WTC11 (cell line): ENCODE results near the gene NOP56. TPM values are rescaled to one million over a fixed set of nuclear protein-coding genes. Genes with fewer than 3 reads are reported as not detected.
A peak's percentile ranks its signal among the peaks of the same experiment; 100 is the strongest.

Source experiments
- ATAC-seq: fragments of 200-7000 bp; cut with Tn5 transposase; 2 replicates; pipeline ENCODE4 v1.10.0; 2021; ENCODE audit warnings: mild to moderate bottlenecking, moderate library complexity
- CTCF ChIA-PET: fragments of 300-600 bp; sonication (Branson Sonifier 250); formaldehyde crosslinking; loops from one replicate; lab custom pipeline; 2021; ENCODE audit warnings: antibody characterized with exemption; lab: Charles Lee
- POLR2A ChIA-PET: fragments of 350-600 bp; sonication (Branson Sonifier 250); formaldehyde crosslinking; loops from one replicate; lab custom pipeline; 2021; ENCODE audit warnings: antibody characterized with exemption; lab: Charles Lee
- DNase-seq: peaks from one replicate; pipeline ENCODE4 v3.0.0; 2021; ENCODE audit warnings: low spot score
- H3K27ac Mint-ChIP-seq: 2 replicates; pipeline ENCODE4 v1.8.0; 2021; ENCODE audit warnings: mixed read lengths
- H3K27me3 Mint-ChIP-seq: 2 replicates; pipeline ENCODE4 v1.8.0; 2021; ENCODE audit warnings: low read depth, mild to moderate bottlenecking, moderate library complexity, mixed read lengths
- H3K36me3 Mint-ChIP-seq: 2 replicates; pipeline ENCODE4 v1.8.0; 2021; ENCODE audit warnings: mixed read lengths
- H3K4me1 Mint-ChIP-seq: 2 replicates; pipeline ENCODE4 v1.8.0; 2022; ENCODE audit warnings: mixed read lengths
- H3K4me3 Mint-ChIP-seq: 2 replicates; pipeline ENCODE4 v1.8.0; 2021; ENCODE audit warnings: mild to moderate bottlenecking, moderate library complexity, mixed read lengths
- H3K9me3 Mint-ChIP-seq: 2 replicates; pipeline ENCODE4 v1.8.0; 2021; ENCODE audit warnings: mixed read lengths
- ATF1 ChIP-seq: sonication (generic); formaldehyde crosslinking; IDR thresholded peaks from 2 replicates; pipeline ENCODE4 v1.8.1; 2023; ENCODE audit warnings: mild to moderate bottlenecking, moderate library complexity, missing genetic modification reagents
- CREM ChIP-seq: sonication (generic); formaldehyde crosslinking; IDR thresholded peaks from 2 replicates; pipeline ENCODE4 v1.8.1; 2022; ENCODE audit warnings: mild to moderate bottlenecking, missing genetic modification reagents, moderate library complexity
- FOXK1 ChIP-seq: sonication (generic); formaldehyde crosslinking; IDR thresholded peaks from 2 replicates; pipeline ENCODE4 v1.8.0; 2022; ENCODE audit warnings: mild to moderate bottlenecking, moderate library complexity, missing genetic modification reagents
- MYBL2 ChIP-seq: sonication (generic); formaldehyde crosslinking; IDR thresholded peaks from 2 replicates; pipeline ENCODE4 v1.8.1; 2023; ENCODE audit warnings: mild to moderate bottlenecking, moderate library complexity, missing genetic modification reagents
- NFE2L1 ChIP-seq: sonication (generic); formaldehyde crosslinking; IDR thresholded peaks from 2 replicates; pipeline ENCODE4 v1.8.1; 2023; ENCODE audit warnings: missing genetic modification reagents
- NR3C1 ChIP-seq: sonication (generic); formaldehyde crosslinking; conservative IDR thresholded peaks from 2 replicates; pipeline ENCODE4 v1.8.1; 2023; ENCODE audit warnings: low read depth, mild to moderate bottlenecking, missing genetic modification reagents
- RORB ChIP-seq: fragments of 250-450 bp; sonication (Bioruptor Pico); IDR thresholded peaks from 2 replicates; pipeline ENCODE4 v1.9.0; 2021; ENCODE audit warnings: mild to moderate bottlenecking
- SMAD3 ChIP-seq: sonication (generic); formaldehyde crosslinking; IDR thresholded peaks from 2 replicates; pipeline ENCODE4 v1.8.0; 2022; ENCODE audit warnings: missing genetic modification reagents, mild to moderate bottlenecking, borderline replicate concordance
- SMAD4 ChIP-seq: sonication (generic); formaldehyde crosslinking; IDR thresholded peaks from 2 replicates; pipeline ENCODE4 v1.8.0; 2022; ENCODE audit warnings: mild to moderate bottlenecking, missing genetic modification reagents
- SOX15 ChIP-seq: fragments of 250-450 bp; sonication (Bioruptor Pico); IDR thresholded peaks from 2 replicates; pipeline ENCODE4 v1.9.0; 2021; ENCODE audit warnings: mild to moderate bottlenecking
- TEAD1 ChIP-seq: sonication (generic); formaldehyde crosslinking; IDR thresholded peaks from 2 replicates; pipeline ENCODE4 v1.8.0; 2022; ENCODE audit warnings: mild to moderate bottlenecking, missing genetic modification reagents
- ZNF138 ChIP-seq: sonication (generic); formaldehyde crosslinking; conservative IDR thresholded peaks from 2 replicates; pipeline ENCODE4 v1.8.1; 2022; ENCODE audit warnings: mild to moderate bottlenecking, moderate library complexity, missing genetic modification reagents
- total RNA-seq: library from RNA; stranded (reverse); gene quantifications from 3 replicates; pipeline ENCODE4 v1.2.3, GENCODE V29; 2021
- TF ChIP-seq, protein P1 (sequence below): fragments of 250-450 bp; sonication (Bioruptor Pico); IDR thresholded peaks from 2 replicates; pipeline ENCODE4 v2.1.2; 2022; ENCODE audit warnings: mild to moderate bottlenecking, moderate library complexity
- TF ChIP-seq, protein P2 (sequence below): sonication (generic); formaldehyde crosslinking; IDR thresholded peaks from 2 replicates; pipeline ENCODE4 v1.8.1; 2022; ENCODE audit warnings: mild to moderate bottlenecking, moderate library complexity, missing genetic modification reagents
- TF ChIP-seq, protein P3 (sequence below): sonication (generic); formaldehyde crosslinking; IDR thresholded peaks from 2 replicates; pipeline ENCODE4 v1.8.1; 2023; ENCODE audit warnings: mild to moderate bottlenecking, missing genetic modification reagents, borderline replicate concordance
- TF ChIP-seq, protein P4 (sequence below): sonication (generic); formaldehyde crosslinking; IDR thresholded peaks from 2 replicates; pipeline ENCODE4 v1.8.1; 2023; ENCODE audit warnings: mild to moderate bottlenecking, missing genetic modification reagents
- TF ChIP-seq, protein P5 (sequence below): fragments of 250-450 bp; sonication (Bioruptor Pico); IDR thresholded peaks from 2 replicates; pipeline ENCODE4 v1.9.0; 2021; ENCODE audit warnings: moderate library complexity, mild to moderate bottlenecking, inconsistent platforms, borderline replicate concordance
- TF ChIP-seq, protein P6 (sequence below): sonication (generic); formaldehyde crosslinking; IDR thresholded peaks from 2 replicates; pipeline ENCODE4 v1.8.0; 2022; ENCODE audit warnings: mild to moderate bottlenecking, missing genetic modification reagents
- TF ChIP-seq, protein P7 (sequence below): sonication (generic); formaldehyde crosslinking; IDR thresholded peaks from 2 replicates; pipeline ENCODE4 v1.8.1; 2022; ENCODE audit warnings: low read depth, missing genetic modification reagents, borderline replicate concordance
- TF ChIP-seq, protein P8 (sequence below): sonication (generic); formaldehyde crosslinking; IDR thresholded peaks from 2 replicates; pipeline ENCODE4 v1.8.0; 2022; ENCODE audit warnings: mild to moderate bottlenecking, missing genetic modification reagents
- TF ChIP-seq, protein P9 (sequence below): sonication (generic); formaldehyde crosslinking; IDR thresholded peaks from 2 replicates; pipeline ENCODE4 v1.8.0; 2022; ENCODE audit warnings: mild to moderate bottlenecking, missing genetic modification reagents

Gene NOP56
- total RNA-seq, 1 experiment from 2014 or later, result 634 TPM

DNA sequence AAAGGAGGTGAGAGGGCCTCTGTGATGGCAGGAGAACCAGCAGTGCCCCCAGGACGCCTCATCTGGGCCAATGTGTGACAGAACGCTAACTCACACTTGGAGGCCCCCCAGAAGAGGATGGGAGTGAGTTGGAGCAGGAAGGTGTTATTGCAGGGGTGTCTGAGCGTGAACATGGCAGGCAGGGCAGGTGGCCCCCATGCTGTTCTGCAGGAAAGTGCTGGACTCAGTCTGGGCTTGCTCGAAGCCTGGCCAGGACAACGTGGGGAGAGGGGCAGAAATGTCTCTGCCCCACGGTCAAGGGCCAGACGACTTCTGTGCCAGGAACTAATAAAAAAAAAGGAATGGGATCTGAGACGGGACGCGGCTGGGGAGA, 39.2 kb downstream of the NOP56 start (continued):
- TF ChIP-seq, protein P1, sequence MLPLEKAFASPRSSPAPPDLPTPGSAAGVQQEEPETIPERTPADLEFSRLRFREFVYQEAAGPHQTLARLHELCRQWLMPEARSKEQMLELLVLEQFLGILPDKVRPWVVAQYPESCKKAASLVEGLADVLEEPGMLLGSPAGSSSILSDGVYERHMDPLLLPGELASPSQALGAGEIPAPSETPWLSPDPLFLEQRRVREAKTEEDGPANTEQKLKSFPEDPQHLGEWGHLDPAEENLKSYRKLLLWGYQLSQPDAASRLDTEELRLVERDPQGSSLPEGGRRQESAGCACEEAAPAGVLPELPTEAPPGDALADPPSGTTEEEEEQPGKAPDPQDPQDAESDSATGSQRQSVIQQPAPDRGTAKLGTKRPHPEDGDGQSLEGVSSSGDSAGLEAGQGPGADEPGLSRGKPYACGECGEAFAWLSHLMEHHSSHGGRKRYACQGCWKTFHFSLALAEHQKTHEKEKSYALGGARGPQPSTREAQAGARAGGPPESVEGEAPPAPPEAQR, result no peak
- TF ChIP-seq, protein P2, sequence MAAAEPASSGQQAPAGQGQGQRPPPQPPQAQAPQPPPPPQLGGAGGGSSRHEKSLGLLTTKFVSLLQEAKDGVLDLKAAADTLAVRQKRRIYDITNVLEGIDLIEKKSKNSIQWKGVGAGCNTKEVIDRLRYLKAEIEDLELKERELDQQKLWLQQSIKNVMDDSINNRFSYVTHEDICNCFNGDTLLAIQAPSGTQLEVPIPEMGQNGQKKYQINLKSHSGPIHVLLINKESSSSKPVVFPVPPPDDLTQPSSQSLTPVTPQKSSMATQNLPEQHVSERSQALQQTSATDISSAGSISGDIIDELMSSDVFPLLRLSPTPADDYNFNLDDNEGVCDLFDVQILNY, result no peak
- TF ChIP-seq RORB (CRISPR knock-in tag) (no peak), ATF1 (CRISPR knock-in tag) (no peak)

DNA sequence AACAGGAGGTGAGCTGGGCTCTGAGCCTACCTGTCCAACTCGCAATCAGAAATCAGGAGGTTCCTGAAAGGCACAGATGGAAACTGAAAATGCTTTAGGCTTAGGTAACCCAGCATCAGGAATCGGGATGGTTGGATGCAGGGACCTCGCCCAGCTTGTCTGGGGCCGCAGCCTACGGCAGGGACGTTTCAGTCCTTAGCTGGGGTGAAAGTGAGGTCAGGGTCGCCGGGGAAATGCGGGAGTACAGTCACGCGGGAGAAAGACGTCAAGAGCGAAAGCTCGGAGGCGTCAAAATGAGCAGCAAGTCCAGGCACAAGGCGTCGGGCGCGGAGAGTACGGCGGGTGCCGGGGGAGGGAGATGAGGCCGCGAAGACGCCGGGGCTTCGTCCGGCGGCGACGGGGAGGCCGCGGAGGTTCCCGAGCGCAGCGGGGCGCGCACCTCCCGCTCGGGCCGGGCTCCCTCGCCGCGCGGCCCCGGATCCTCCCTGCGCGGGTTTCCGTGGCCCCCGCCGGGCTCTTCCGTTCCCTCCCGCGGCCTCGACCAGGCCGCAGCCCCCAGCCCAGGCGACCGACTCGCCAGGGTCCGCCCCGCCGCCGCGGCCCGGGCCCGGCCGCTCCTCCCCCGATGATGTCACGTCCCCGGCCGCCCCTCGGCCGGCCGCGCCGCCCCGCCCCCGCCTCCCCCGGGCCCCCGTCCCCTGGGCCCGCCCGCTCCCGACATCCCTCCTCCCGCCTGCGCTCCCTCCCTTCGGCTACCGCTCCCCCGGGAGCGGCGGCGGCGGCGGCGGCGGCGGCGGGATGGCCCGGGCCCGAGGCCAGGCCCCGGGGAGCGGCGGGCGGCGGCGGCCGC, 39.8 kb downstream of the NOP56 start, which contains the start of gene EBF4:
Gene EBF4 (plus strand): TSS at position 745 of the 850 bp plus-strand sequence. CDS start 866 bp downstream, outside the sequence.
- DNase-seq (peak; percentile 49), ATAC-seq (peak; percentile 5)
- H3K4me3 Mint-ChIP-seq, result peak within 1 kb of the TSS; percentile 85
- H3K4me1 Mint-ChIP-seq, result peaks cover 32% of the 10 kb centered on the region
- ChIA-PET POLR2A (no interaction called here), CTCF (interaction anchor here (0.6 to 2.8 kb wide), 3 partner anchors 10 to 61 kb away, joined by 4 to 14 read pairs (median 4); no protein-coding TSS in a partner anchor)
- H3K36me3 Mint-ChIP-seq, result peaks cover 5% of the 10 kb centered on the region
- peaks cover 88% of the 10 kb centered on the region for H3K27me3 Mint-ChIP-seq
- no peak within 1 kb of the TSS for H3K27ac Mint-ChIP-seq
- H3K9me3 Mint-ChIP-seq, result no peaks in the 10 kb centered on the region
- TF ChIP-seq SMAD3 (no peak), ZNF138 (CRISPR knock-in tag) (peak; percentile 56; the same call in 1 of the 2 replicates), NFE2L1 (CRISPR knock-in tag) (peak; percentile 78; the same call in 1 of the 2 replicates), SOX15 (CRISPR knock-in tag) (no peak), MYBL2 (CRISPR knock-in tag) (0 out of 2 replicates have a peak, but pooled peaks have one; percentile 66), TEAD1 (CRISPR knock-in tag) (no peak), ATF1 (CRISPR knock-in tag) (0 out of 2 replicates have a peak, but pooled peaks have one; percentile 28), SMAD4 (CRISPR knock-in tag) (no peak), FOXK1 (peak; percentile 67; the same call in 1 of the 2 replicates), NR3C1 (CRISPR knock-in tag) (no peak), CREM (CRISPR knock-in tag) (peak; percentile 30; the same call in 1 of the 2 replicates)
- TF ChIP-seq, protein P3, sequence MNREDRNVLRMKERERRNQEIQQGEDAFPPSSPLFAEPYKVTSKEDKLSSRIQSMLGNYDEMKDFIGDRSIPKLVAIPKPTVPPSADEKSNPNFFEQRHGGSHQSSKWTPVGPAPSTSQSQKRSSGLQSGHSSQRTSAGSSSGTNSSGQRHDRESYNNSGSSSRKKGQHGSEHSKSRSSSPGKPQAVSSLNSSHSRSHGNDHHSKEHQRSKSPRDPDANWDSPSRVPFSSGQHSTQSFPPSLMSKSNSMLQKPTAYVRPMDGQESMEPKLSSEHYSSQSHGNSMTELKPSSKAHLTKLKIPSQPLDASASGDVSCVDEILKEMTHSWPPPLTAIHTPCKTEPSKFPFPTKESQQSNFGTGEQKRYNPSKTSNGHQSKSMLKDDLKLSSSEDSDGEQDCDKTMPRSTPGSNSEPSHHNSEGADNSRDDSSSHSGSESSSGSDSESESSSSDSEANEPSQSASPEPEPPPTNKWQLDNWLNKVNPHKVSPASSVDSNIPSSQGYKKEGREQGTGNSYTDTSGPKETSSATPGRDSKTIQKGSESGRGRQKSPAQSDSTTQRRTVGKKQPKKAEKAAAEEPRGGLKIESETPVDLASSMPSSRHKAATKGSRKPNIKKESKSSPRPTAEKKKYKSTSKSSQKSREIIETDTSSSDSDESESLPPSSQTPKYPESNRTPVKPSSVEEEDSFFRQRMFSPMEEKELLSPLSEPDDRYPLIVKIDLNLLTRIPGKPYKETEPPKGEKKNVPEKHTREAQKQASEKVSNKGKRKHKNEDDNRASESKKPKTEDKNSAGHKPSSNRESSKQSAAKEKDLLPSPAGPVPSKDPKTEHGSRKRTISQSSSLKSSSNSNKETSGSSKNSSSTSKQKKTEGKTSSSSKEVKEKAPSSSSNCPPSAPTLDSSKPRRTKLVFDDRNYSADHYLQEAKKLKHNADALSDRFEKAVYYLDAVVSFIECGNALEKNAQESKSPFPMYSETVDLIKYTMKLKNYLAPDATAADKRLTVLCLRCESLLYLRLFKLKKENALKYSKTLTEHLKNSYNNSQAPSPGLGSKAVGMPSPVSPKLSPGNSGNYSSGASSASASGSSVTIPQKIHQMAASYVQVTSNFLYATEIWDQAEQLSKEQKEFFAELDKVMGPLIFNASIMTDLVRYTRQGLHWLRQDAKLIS (CRISPR knock-in tag), result no peak
- TF ChIP-seq, protein P4, sequence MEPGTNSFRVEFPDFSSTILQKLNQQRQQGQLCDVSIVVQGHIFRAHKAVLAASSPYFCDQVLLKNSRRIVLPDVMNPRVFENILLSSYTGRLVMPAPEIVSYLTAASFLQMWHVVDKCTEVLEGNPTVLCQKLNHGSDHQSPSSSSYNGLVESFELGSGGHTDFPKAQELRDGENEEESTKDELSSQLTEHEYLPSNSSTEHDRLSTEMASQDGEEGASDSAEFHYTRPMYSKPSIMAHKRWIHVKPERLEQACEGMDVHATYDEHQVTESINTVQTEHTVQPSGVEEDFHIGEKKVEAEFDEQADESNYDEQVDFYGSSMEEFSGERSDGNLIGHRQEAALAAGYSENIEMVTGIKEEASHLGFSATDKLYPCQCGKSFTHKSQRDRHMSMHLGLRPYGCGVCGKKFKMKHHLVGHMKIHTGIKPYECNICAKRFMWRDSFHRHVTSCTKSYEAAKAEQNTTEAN (CRISPR knock-in tag), result no peak
- TF ChIP-seq, protein P5, sequence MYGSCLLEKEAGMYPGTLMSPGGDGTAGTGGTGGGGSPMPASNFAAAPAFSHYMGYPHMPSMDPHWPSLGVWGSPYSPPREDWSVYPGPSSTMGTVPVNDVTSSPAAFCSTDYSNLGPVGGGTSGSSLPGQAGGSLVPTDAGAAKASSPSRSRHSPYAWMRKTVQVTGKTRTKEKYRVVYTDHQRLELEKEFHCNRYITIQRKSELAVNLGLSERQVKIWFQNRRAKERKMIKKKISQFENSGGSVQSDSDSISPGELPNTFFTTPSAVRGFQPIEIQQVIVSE (CRISPR knock-in tag), result no peak
- TF ChIP-seq, protein P6, sequence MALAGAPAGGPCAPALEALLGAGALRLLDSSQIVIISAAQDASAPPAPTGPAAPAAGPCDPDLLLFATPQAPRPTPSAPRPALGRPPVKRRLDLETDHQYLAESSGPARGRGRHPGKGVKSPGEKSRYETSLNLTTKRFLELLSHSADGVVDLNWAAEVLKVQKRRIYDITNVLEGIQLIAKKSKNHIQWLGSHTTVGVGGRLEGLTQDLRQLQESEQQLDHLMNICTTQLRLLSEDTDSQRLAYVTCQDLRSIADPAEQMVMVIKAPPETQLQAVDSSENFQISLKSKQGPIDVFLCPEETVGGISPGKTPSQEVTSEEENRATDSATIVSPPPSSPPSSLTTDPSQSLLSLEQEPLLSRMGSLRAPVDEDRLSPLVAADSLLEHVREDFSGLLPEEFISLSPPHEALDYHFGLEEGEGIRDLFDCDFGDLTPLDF (CRISPR knock-in tag), result no peak
- TF ChIP-seq, protein P7, sequence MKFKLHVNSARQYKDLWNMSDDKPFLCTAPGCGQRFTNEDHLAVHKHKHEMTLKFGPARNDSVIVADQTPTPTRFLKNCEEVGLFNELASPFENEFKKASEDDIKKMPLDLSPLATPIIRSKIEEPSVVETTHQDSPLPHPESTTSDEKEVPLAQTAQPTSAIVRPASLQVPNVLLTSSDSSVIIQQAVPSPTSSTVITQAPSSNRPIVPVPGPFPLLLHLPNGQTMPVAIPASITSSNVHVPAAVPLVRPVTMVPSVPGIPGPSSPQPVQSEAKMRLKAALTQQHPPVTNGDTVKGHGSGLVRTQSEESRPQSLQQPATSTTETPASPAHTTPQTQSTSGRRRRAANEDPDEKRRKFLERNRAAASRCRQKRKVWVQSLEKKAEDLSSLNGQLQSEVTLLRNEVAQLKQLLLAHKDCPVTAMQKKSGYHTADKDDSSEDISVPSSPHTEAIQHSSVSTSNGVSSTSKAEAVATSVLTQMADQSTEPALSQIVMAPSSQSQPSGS (CRISPR knock-in tag), result no peak
- TF ChIP-seq, protein P8, sequence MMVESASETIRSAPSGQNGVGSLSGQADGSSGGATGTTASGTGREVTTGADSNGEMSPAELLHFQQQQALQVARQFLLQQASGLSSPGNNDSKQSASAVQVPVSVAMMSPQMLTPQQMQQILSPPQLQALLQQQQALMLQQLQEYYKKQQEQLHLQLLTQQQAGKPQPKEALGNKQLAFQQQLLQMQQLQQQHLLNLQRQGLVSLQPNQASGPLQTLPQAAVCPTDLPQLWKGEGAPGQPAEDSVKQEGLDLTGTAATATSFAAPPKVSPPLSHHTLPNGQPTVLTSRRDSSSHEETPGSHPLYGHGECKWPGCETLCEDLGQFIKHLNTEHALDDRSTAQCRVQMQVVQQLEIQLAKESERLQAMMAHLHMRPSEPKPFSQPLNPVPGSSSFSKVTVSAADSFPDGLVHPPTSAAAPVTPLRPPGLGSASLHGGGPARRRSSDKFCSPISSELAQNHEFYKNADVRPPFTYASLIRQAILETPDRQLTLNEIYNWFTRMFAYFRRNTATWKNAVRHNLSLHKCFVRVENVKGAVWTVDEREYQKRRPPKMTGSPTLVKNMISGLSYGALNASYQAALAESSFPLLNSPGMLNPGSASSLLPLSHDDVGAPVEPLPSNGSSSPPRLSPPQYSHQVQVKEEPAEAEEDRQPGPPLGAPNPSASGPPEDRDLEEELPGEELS (CRISPR knock-in tag), result peak; percentile 82
- TF ChIP-seq, protein P9, sequence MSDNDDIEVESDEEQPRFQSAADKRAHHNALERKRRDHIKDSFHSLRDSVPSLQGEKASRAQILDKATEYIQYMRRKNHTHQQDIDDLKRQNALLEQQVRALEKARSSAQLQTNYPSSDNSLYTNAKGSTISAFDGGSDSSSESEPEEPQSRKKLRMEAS, result peak; percentile 84; the same call in 1 of the 2 replicates
